Parathyroid adenoma (tissue), 2 donors: ENCODE results near the gene ZNF397.

Source experiments
- H2AFZ ChIP-seq: fragments of 300-600 bp; sonication (generic); one replicate; pipeline ENCODE4 v1.7.0; 2017; ENCODE audit warnings: antibody characterized with exemption, mild to moderate bottlenecking
- H3K27ac ChIP-seq: fragments of 300-600 bp; sonication (generic); one replicate; pipeline ENCODE4 v1.7.0; 2017
- H3K27me3 ChIP-seq: fragments of 300-600 bp; sonication (generic); one replicate; pipeline ENCODE4 v1.7.0; 2017; ENCODE audit warnings: low read length; ENCODE audit not compliant: control insufficient read depth, insufficient read depth
- H3K36me3 ChIP-seq: fragments of 300-600 bp; sonication (generic); one replicate; pipeline ENCODE4 v1.7.0; 2017; ENCODE audit warnings: low read length; ENCODE audit not compliant: control insufficient read depth, insufficient read depth
- H3K4me1 ChIP-seq: fragments of 300-600 bp; sonication (generic); one replicate; pipeline ENCODE4 v1.7.0; 2017; ENCODE audit warnings: control low read depth
- H3K4me2 ChIP-seq: fragments of 300-600 bp; sonication (generic); one replicate; pipeline ENCODE4 v1.7.0; 2017; ENCODE audit warnings: low read length
- H3K4me3 ChIP-seq: fragments of 300-600 bp; sonication (generic); one replicate; pipeline ENCODE4 v1.7.0; 2017; ENCODE audit warnings: low read depth, low read length
- H3K79me2 ChIP-seq: fragments of 300-600 bp; sonication (generic); one replicate; pipeline ENCODE4 v1.7.0; 2017; ENCODE audit warnings: control low read depth
- H3K9ac ChIP-seq: fragments of 300-600 bp; sonication (generic); one replicate; pipeline ENCODE4 v1.7.0; 2017; ENCODE audit warnings: mild to moderate bottlenecking
- H3K9me3 ChIP-seq: fragments of 300-600 bp; sonication (generic); one replicate; pipeline ENCODE4 v1.7.0; 2017; ENCODE audit warnings: low read length; ENCODE audit not compliant: control insufficient read depth
- CTCF ChIP-seq: fragments of 300-600 bp; sonication (generic); IDR thresholded peaks from one replicate; pipeline ENCODE4 v1.7.0; 2017; ENCODE audit warnings: antibody characterized with exemption, mild to moderate bottlenecking
- donor health status: primary hyperparathyroidism.

The ZNF397 gene

DNA sequence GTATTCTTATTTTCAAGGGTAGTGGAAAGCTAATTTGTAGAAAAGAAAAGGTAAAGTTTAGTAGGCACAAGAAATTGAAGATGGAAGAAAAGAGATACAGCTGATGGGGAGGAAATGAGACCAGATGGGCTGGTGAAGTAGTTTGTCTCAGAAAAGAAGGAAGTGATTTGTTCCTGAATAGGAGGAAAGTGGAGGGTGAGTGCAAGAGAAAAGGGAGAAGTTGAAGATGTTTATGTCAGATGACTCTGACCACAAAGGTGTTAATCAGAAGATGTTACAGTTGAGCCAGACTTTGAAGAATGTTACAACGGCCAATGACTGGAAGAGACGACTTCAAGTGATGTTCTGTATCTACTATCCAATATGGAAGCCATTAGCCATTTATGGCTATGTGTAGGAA, 28.0 kb downstream of the ZNF397 start:
- Histone ChIP-seq H3K9me3 (no peaks in the 10 kb centered on the region), H3K4me1 (no peaks in the 10 kb centered on the region), H3K27me3 (no peaks in the 10 kb centered on the region), H3K36me3 (no peaks in the 10 kb centered on the region), H2AFZ (no peak overlapping the region), H3K27ac (no peak overlapping the region), H3K4me2 (no peak overlapping the region), H3K79me2 (peaks cover 4% of the 10 kb centered on the region), H3K4me3 (no peak overlapping the region), H3K9ac (no peak overlapping the region)
- no peak for TF ChIP-seq CTCF

- Histone ChIP-seq H2AFZ (no peak overlapping the region), H3K27me3 (no peaks in the 10 kb centered on the region), H3K9me3 (no peaks in the 10 kb centered on the region), H3K4me3 (no peak overlapping the region), H3K27ac (no peak overlapping the region), H3K4me1 (no peaks in the 10 kb centered on the region), H3K79me2 (peaks cover 7% of the 10 kb centered on the region), H3K9ac (no peak overlapping the region), H3K4me2 (no peak overlapping the region), H3K36me3 (no peaks in the 10 kb centered on the region)
- no peak for TF ChIP-seq CTCF
Measured at GRCh38 chr18:35271656-35272055, 30.8 kb downstream of the ZNF397 start.

DNA sequence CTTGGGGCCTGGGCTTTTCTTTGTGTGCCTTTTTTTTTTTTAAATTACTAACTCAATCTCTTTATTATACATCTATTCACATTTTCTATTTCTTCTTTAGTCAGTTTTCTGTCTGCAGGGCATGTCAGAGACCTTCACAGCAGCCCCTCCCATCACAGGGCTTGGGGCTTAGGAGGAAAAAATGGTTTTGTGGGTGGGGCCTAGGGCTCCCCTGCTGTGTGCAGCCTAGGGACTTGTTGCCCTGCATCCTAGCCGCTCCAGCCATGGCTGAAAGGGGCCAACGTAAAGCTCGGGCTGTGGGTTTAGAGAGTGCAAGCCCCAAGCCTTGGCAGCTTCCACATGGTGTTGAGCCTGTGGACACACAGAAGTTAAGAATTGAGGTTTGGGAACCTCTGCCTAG, 35.4 kb downstream of the ZNF397 start:
- no peak for TF ChIP-seq CTCF
- Histone ChIP-seq H3K27me3 (no peaks in the 10 kb centered on the region), H2AFZ (no peak overlapping the region), H3K4me1 (peaks cover 3% of the 10 kb centered on the region), H3K4me2 (no peak overlapping the region), H3K27ac (no peak overlapping the region), H3K9ac (no peak overlapping the region), H3K4me3 (no peak overlapping the region), H3K36me3 (no peaks in the 10 kb centered on the region), H3K9me3 (no peaks in the 10 kb centered on the region), H3K79me2 (peaks cover 15% of the 10 kb centered on the region)

- H3K79me2 ChIP-seq, result peaks cover 13% of the 10 kb centered on the region
- no peak overlapping the region for H3K4me3 ChIP-seq
- no peaks in the 10 kb centered on the region for H3K27me3 ChIP-seq
- H3K4me1 ChIP-seq, result peaks cover 3% of the 10 kb centered on the region
- no peak overlapping the region for H3K9ac ChIP-seq
- no peak overlapping the region for H2AFZ ChIP-seq
- H3K36me3 ChIP-seq, result no peaks in the 10 kb centered on the region
- H3K4me2 ChIP-seq, result no peak overlapping the region
- no peaks in the 10 kb centered on the region for H3K9me3 ChIP-seq
- no peak overlapping the region for H3K27ac ChIP-seq
- no peak for TF ChIP-seq CTCF
Measured at GRCh38 chr18:35277633-35278032, 36.8 kb downstream of the ZNF397 start.

GRCh38 chr18:35278085-35278484, 37.3 kb downstream of the ZNF397 start:
- Histone ChIP-seq H2AFZ (no peak overlapping the region), H3K9ac (no peak overlapping the region), H3K36me3 (no peaks in the 10 kb centered on the region), H3K79me2 (peaks cover 10% of the 10 kb centered on the region), H3K4me3 (no peak overlapping the region), H3K9me3 (no peaks in the 10 kb centered on the region), H3K4me2 (no peak overlapping the region), H3K27ac (no peak overlapping the region), H3K4me1 (peaks cover 3% of the 10 kb centered on the region), H3K27me3 (no peaks in the 10 kb centered on the region)
- no peak for TF ChIP-seq CTCF
